IMR-90 (cell line): ENCODE results near the gene PRSS8. TPM values are rescaled to one million over a fixed set of nuclear protein-coding genes. Genes with fewer than 3 reads are reported as not detected.

Source experiments
- ATAC-seq: fragments of 200-7000 bp; cut with Tn5 transposase; 2 replicates; pipeline ENCODE4 v1.9.1; 2020; ENCODE audit warnings: low read depth, mild to moderate bottlenecking, moderate library complexity
- BruUV-seq: library from RNA; stranded (reverse); fragments of 400-500 nt; replicated peaks from 2 replicates; lab custom pipeline; 2021; lab: Mats Ljungman, UMichigan
- CTCF ChIA-PET: fragments of 300-600 bp; formaldehyde crosslinking; extraction: SDS; loops from one replicate; lab custom pipeline; 2021; ENCODE audit warnings: antibody characterized with exemption; lab: Yijun Ruan, JAX
- POLR2A ChIA-PET: fragments of 300-600 bp; sonication (Branson Sonifier 250); formaldehyde crosslinking; loops from one replicate; lab custom pipeline; 2022; ENCODE audit warnings: antibody characterized with exemption; ENCODE audit not compliant: unreplicated experiment; lab: Charles Lee
- DNase-seq: peaks from one replicate; pipeline ENCODE4 v3.0.0; 2013
- H2AFZ ChIP-seq: replicated peaks from 2 replicates; pipeline ENCODE3; 2013; ENCODE audit warnings: low read length, mild to moderate bottlenecking; ENCODE audit not compliant: poor library complexity
- H2AK5ac ChIP-seq: 2 replicates; pipeline ENCODE4 v1.6.1; 2013; ENCODE audit warnings: low read depth, low read length, inconsistent platforms
- H2AK9ac ChIP-seq: replicated peaks from 2 replicates; pipeline ENCODE3; 2013; ENCODE audit warnings: mild to moderate bottlenecking, low read depth, low read length, moderate library complexity; ENCODE audit not compliant: poor library complexity
- H2BK120ac ChIP-seq: 2 replicates; pipeline ENCODE4 v1.6.1; 2013; ENCODE audit warnings: low read depth, low read length, inconsistent platforms
- H2BK15ac ChIP-seq: 3 replicates; pipeline ENCODE4 v1.6.1; 2013; ENCODE audit warnings: low read depth, low read length, inconsistent platforms
- H2BK20ac ChIP-seq: 2 replicates; pipeline ENCODE4 v1.6.1; 2013; ENCODE audit warnings: low read depth, mild to moderate bottlenecking, inconsistent platforms, low read length, moderate library complexity
- H2BK5ac ChIP-seq: 2 replicates; pipeline ENCODE4 v1.6.1; 2013; ENCODE audit warnings: mild to moderate bottlenecking, low read depth, low read length, inconsistent platforms; ENCODE audit not compliant: poor library complexity, severe bottlenecking
- H3K14ac ChIP-seq: replicated peaks from 2 replicates; pipeline ENCODE4 v1.6.1; 2013; ENCODE audit warnings: low read depth, low read length, inconsistent platforms
- H3K18ac ChIP-seq: 2 replicates; pipeline ENCODE4 v1.6.1; 2013; ENCODE audit warnings: low read depth, low read length, control low read depth
- H3K23ac ChIP-seq: 2 replicates; pipeline ENCODE4 v1.6.1; 2013; ENCODE audit warnings: low read depth, low read length, inconsistent platforms
- H3K27ac ChIP-seq: 2 replicates; pipeline ENCODE4 v1.5.1; 2013; ENCODE audit warnings: mild to moderate bottlenecking, control low read depth, low read length; ENCODE audit not compliant: insufficient read depth
- H3K27me3 ChIP-seq: 2 replicates; pipeline ENCODE4 v1.6.1; 2013; ENCODE audit warnings: low read length; ENCODE audit not compliant: control insufficient read depth, insufficient read depth
- H3K36me3 ChIP-seq: 2 replicates; pipeline ENCODE4 v1.6.1; 2013; ENCODE audit warnings: low read length, mixed read lengths; ENCODE audit not compliant: control insufficient read depth, insufficient read depth
- H3K4ac ChIP-seq: 2 replicates; pipeline ENCODE4 v1.6.1; 2013; ENCODE audit warnings: low read depth, low read length, inconsistent platforms
- H3K4me1 ChIP-seq: 2 replicates; pipeline ENCODE4 v1.6.1; 2013; ENCODE audit warnings: low read length, mixed read lengths; ENCODE audit not compliant: control insufficient read depth, insufficient read depth
- H3K4me2 ChIP-seq: 2 replicates; pipeline ENCODE4 v1.6.1; 2013; ENCODE audit warnings: low read depth, mild to moderate bottlenecking, control low read depth, low read length, moderate library complexity
- H3K4me3 ChIP-seq: 2 replicates; pipeline ENCODE4 v1.5.1; 2013; ENCODE audit warnings: low read depth, mild to moderate bottlenecking, control low read depth, low read length, moderate library complexity; ENCODE audit not compliant: insufficient read depth
- H3K56ac ChIP-seq: 2 replicates; pipeline ENCODE4 v1.6.1; 2013; ENCODE audit warnings: low read length, inconsistent platforms; ENCODE audit not compliant: insufficient read depth; ENCODE audit errors: extremely low read depth
- H3K79me1 ChIP-seq, 2 experiments: 2 replicates each; pipeline ENCODE4 v1.6.1; 2013; ENCODE audit warnings: low read length in 2 of 2, inconsistent platforms in 1 of 2, low read depth in 1 of 2
- H3K9ac ChIP-seq: 2 replicates; pipeline ENCODE4 v1.6.1; 2013; ENCODE audit warnings: low read depth, low read length, control low read depth
- H3K9me1 ChIP-seq: 2 replicates; pipeline ENCODE4 v1.6.1; 2013; ENCODE audit warnings: low read length, inconsistent platforms; ENCODE audit not compliant: insufficient read depth
- H3K9me3 ChIP-seq: 2 replicates; pipeline ENCODE4 v1.6.1; 2013; ENCODE audit warnings: low read length; ENCODE audit not compliant: control insufficient read depth, insufficient read depth
- H4K20me1 ChIP-seq: 2 replicates; pipeline ENCODE4 v1.6.1; 2013; ENCODE audit warnings: low read length, inconsistent platforms; ENCODE audit not compliant: insufficient read depth
- H4K5ac ChIP-seq: 2 replicates; pipeline ENCODE4 v1.6.1; 2013; ENCODE audit warnings: mild to moderate bottlenecking, low read depth, low read length, control low read depth
- H4K8ac ChIP-seq, 2 experiments: 2 replicates each; pipeline ENCODE4 v1.6.1; 2013; ENCODE audit warnings: low read depth in 2 of 2, low read length in 2 of 2, control low read depth in 1 of 2, inconsistent platforms in 1 of 2
- H4K91ac ChIP-seq: 2 replicates; pipeline ENCODE4 v1.6.1; 2013; ENCODE audit warnings: low read depth, low read length, inconsistent platforms; ENCODE audit not compliant: insufficient read depth
- CHD1 ChIP-seq: IDR thresholded peaks from 2 replicates; pipeline ENCODE4 v1.6.1; 2012; ENCODE audit warnings: low read depth, low read length, improper control_type of control experiment
- RCOR1 ChIP-seq: IDR thresholded peaks from 2 replicates; pipeline ENCODE4 v1.6.1; 2012; ENCODE audit warnings: mild to moderate bottlenecking, low read length, improper control_type of control experiment; ENCODE audit not compliant: insufficient replicate concordance
- WGBS, 2 experiments: methylation state at CpG; one replicate each; pipeline versions ENCODE4 v1.1.5 to v1.1.7; 2013; ENCODE audit warnings: missing lambda C conversion rate in 2 of 2; ENCODE audit not compliant: insufficient read length in 1 of 2; ENCODE audit errors: extremely low coverage in 2 of 2; 5-methylcytosine and 5-hydroxymethylcytosine counted together
- dilution Hi-C: fragments of 300-500 bp; cut with HindIII; formaldehyde crosslinking; loops from one replicate; pipeline ENCODE4 v1.14.3; 2018; ENCODE audit warnings: low sequenced_read_pairs; ENCODE audit not compliant: unreplicated experiment
- in situ Hi-C: fragments of 300-500 bp; cut with MboI; formaldehyde crosslinking; loops from 3 replicates; pipeline ENCODE4 v1.14.3; 2019; ENCODE audit warnings: low sequenced_read_pairs, inconsistent platforms, mixed read lengths
- intact Hi-C: fragments of 100-400 bp; cut with micrococcal nuclease; formaldehyde crosslinking; loops from 2 replicates; pipeline ENCODE4 v1.10.0; 2022
- polyA plus RNA-seq, 3 experiments: library from polyadenylated mRNA; depleted of rRNA; stranded (reverse); fragments of >200 nt; gene quantifications; 2 replicates each; pipeline ENCODE4 v1.2.3, GENCODE V29; 2012; ENCODE audit warnings: low replicate concordance in 1 of 3
- total RNA-seq: library from RNA; depleted of rRNA; stranded (reverse); fragments of >200 nt; gene quantifications from 2 replicates; pipeline ENCODE4 v1.2.3, GENCODE V29; 2012

The PRSS8 gene
- total and polyA plus RNA-seq, 2 of the 4 experiments (the other 2 are of a cell fraction): not detected

GRCh38 chr16:31086629-31086906 is 49.0 kb downstream of the PRSS8 start:
- Histone ChIP-seq H3K56ac (no peak overlapping the region), H2AK5ac (no peak overlapping the region), H4K5ac (no peak overlapping the region), H3K14ac (no peak overlapping the region), H4K8ac (no peak overlapping the region), H2BK20ac (no peak overlapping the region), H4K91ac (no peak overlapping the region), H3K27me3 (no peaks in the 10 kb centered on the region), H3K4me1 (no peaks in the 10 kb centered on the region; the same call in 1 of the 2 replicates), H3K4ac (no peak overlapping the region), H2AK9ac (no peak overlapping the region), H2AFZ (no peak overlapping the region), H4K20me1 (peaks cover 15% of the 10 kb centered on the region), H3K9me1 (peaks cover 5% of the 10 kb centered on the region), H3K23ac (no peak overlapping the region), H3K79me1 (peaks cover 20 to 57% of the 10 kb centered on the region in 2 experiments), H2BK15ac (no peak overlapping the region), H2BK5ac (no peak overlapping the region), H3K9ac (no peak overlapping the region), H3K27ac (no peak overlapping the region), H2BK120ac (no peak overlapping the region), H3K36me3 (peaks cover 59% of the 10 kb centered on the region), H3K9me3 (no peaks in the 10 kb centered on the region), H3K18ac (no peak overlapping the region), H3K4me3 (no peak overlapping the region), H3K4me2 (no peak overlapping the region)
- ATAC-seq: no peak
- in situ Hi-C loops (loop anchor here (10.0 kb wide), 1 partner anchor 102 kb away; the partner anchor contains the start of gene HSD3B7), intact Hi-C loops (no loop called here), dilution Hi-C loops (no loop called here)
- ChIA-PET POLR2A (interaction anchor here (1.0 kb wide), 1 partner anchor 13 kb away, joined by 3 read pairs; the partner anchor contains the start of gene ZNF668), CTCF (interaction anchor here (1.2 kb wide), 1 partner anchor 14 kb away, joined by 4 read pairs; no protein-coding TSS in a partner anchor)
- WGBS, 2 experiments: 100% methylated on average over 3 of the region's 6 CpGs; no CpG with 5 or more reads in 1 of the 2 experiments
- TF ChIP-seq CHD1 (no peak), RCOR1 (no peak)
- BruUV-seq: no TSS peak
- DNase-seq: no peak
